PC-3 (cell line): ENCODE measurements around the gene PHF12. TPM values are rescaled to one million over a fixed set of nuclear protein-coding genes. Genes with fewer than 3 reads are reported as not detected.
"Not testable (repeated sequence)": the region's sequence is repeated elsewhere in the genome, so short reads cannot be mapped to it uniquely, and the experiment has no call there.

Experiments used
- ATAC-seq: fragments of 200-7000 bp; cut with Tn5 transposase; 2 replicates; pipeline ENCODE4 v1.9.1; 2020; ENCODE audit warnings: mild to moderate bottlenecking, moderate library complexity
- BruUV-seq: library from RNA; stranded (reverse); fragments of 400-500 nt; replicated peaks from 2 replicates; lab custom pipeline; 2021; lab: Mats Ljungman, UMichigan
- CTCF ChIA-PET: fragments of 300-600 bp; sonication (Branson Sonifier 250); formaldehyde crosslinking; loops from one replicate; lab custom pipeline; 2022; ENCODE audit warnings: antibody characterized with exemption; lab: Charles Lee
- POLR2A ChIA-PET: fragments of 300-600 bp; sonication (Branson Sonifier 250); formaldehyde crosslinking; loops from one replicate; lab custom pipeline; 2022; ENCODE audit warnings: antibody characterized with exemption; ENCODE audit not compliant: unreplicated experiment; lab: Charles Lee
- DNase-seq: peaks from one replicate; pipeline ENCODE4 v3.0.0-alpha.2; 2015
- H2AFZ ChIP-seq: fragments of 300-600 bp; sonication (generic); 2 replicates; pipeline ENCODE4 v1.6.0; 2016; ENCODE audit warnings: antibody characterized with exemption, low read length
- H3F3A ChIP-seq: fragments of 300-600 bp; sonication (generic); one replicate; pipeline ENCODE4 v1.6.0; 2017; ENCODE audit warnings: antibody characterized with exemption, low read length, control low read depth, mild to moderate bottlenecking; ENCODE audit not compliant: unreplicated experiment
- H3K27ac ChIP-seq: fragments of 300-600 bp; sonication (generic); 2 replicates; pipeline ENCODE4 v1.5.1; 2016; ENCODE audit warnings: mild to moderate bottlenecking, low read length
- H3K27me3 ChIP-seq: fragments of 300-600 bp; sonication (generic); 2 replicates; pipeline ENCODE4 v1.6.1; 2016; ENCODE audit warnings: low read length, mixed read lengths
- H3K36me3 ChIP-seq: fragments of 300-600 bp; sonication (generic); 2 replicates; pipeline ENCODE4 v1.6.1; 2016; ENCODE audit warnings: low read depth, mixed run types, low read length, mixed read lengths
- H3K4me1 ChIP-seq: fragments of 300-600 bp; sonication (generic); 2 replicates; pipeline ENCODE4 v1.5.1; 2016; ENCODE audit warnings: low read length; ENCODE audit not compliant: insufficient read depth
- H3K4me2 ChIP-seq: fragments of 300-600 bp; sonication (generic); 2 replicates; pipeline ENCODE4 v1.6.0; 2016; ENCODE audit warnings: low read length
- H3K4me3 ChIP-seq: fragments of 300-600 bp; sonication (generic); 2 replicates; pipeline ENCODE4 v1.5.1; 2016; ENCODE audit warnings: mild to moderate bottlenecking, low read length, mixed read lengths
- H3K79me2 ChIP-seq: fragments of 300-600 bp; sonication (generic); 2 replicates; pipeline ENCODE4 v1.6.1; 2017; ENCODE audit warnings: low read length, mixed read lengths
- H3K9ac ChIP-seq: fragments of 300-600 bp; sonication (generic); 2 replicates; pipeline ENCODE4 v1.6.0; 2016; ENCODE audit warnings: mild to moderate bottlenecking, low read length
- H3K9me2 ChIP-seq: fragments of 300-600 bp; sonication (generic); replicated peaks from 2 replicates; pipeline ENCODE4 v1.6.1; 2016; ENCODE audit warnings: mixed run types, low read length, mixed read lengths
- H3K9me3 ChIP-seq: fragments of 300-600 bp; sonication (generic); 2 replicates; pipeline ENCODE4 v1.6.1; 2016; ENCODE audit warnings: low read length, mixed read lengths
- H4K20me1 ChIP-seq: fragments of 300-600 bp; sonication (generic); 2 replicates; pipeline ENCODE4 v1.6.1; 2016; ENCODE audit warnings: low read length, mixed read lengths
- EZH2 ChIP-seq: fragments of 300-600 bp; sonication (generic); IDR thresholded peaks from one replicate; pipeline ENCODE4 v1.6.1; 2017; ENCODE audit warnings: antibody characterized with exemption, mild to moderate bottlenecking, low read length; ENCODE audit not compliant: unreplicated experiment
- EZH2phosphoT487 ChIP-seq: fragments of 300-600 bp; sonication (generic); IDR thresholded peaks from 2 replicates; pipeline ENCODE4 v1.6.1; 2018; ENCODE audit warnings: mild to moderate bottlenecking, antibody characterized with exemption, low read length, borderline replicate concordance
- intact Hi-C: fragments of 100-400 bp; cut with micrococcal nuclease; formaldehyde crosslinking; loops from 2 replicates; pipeline ENCODE4 v1.9.0; 2023
- total RNA-seq: library from RNA; depleted of rRNA; stranded (reverse); fragments of >200 nt; gene quantifications from 2 replicates; pipeline ENCODE4 v1.2.3, GENCODE V29; 2014
- TF ChIP-seq, protein P1 (sequence below): fragments of 300-600 bp; sonication (generic); conservative IDR thresholded peaks from 2 replicates; pipeline ENCODE4 v1.5.1; 2017; ENCODE audit warnings: antibody characterized with exemption, low read depth, mild to moderate bottlenecking, low read length

Gene PHF12
- total RNA-seq, 1 experiment from 2014 or later, result 25.0 TPM

- BruUV-seq, result no TSS peak
- ChIA-PET POLR2A (no interaction called here), CTCF (interaction anchor here (0.5 kb wide), 1 partner anchor 53 kb away, joined by 3 read pairs; the partner anchor contains the start of gene FAM222B)
- no peak overlapping the region for H2AFZ ChIP-seq
- H3K4me3 ChIP-seq, result peak overlapping the region; percentile 83; the same call in 1 of the 2 replicates
- H3F3A ChIP-seq, result no peaks in the 10 kb centered on the region
- TF ChIP-seq, protein P1, sequence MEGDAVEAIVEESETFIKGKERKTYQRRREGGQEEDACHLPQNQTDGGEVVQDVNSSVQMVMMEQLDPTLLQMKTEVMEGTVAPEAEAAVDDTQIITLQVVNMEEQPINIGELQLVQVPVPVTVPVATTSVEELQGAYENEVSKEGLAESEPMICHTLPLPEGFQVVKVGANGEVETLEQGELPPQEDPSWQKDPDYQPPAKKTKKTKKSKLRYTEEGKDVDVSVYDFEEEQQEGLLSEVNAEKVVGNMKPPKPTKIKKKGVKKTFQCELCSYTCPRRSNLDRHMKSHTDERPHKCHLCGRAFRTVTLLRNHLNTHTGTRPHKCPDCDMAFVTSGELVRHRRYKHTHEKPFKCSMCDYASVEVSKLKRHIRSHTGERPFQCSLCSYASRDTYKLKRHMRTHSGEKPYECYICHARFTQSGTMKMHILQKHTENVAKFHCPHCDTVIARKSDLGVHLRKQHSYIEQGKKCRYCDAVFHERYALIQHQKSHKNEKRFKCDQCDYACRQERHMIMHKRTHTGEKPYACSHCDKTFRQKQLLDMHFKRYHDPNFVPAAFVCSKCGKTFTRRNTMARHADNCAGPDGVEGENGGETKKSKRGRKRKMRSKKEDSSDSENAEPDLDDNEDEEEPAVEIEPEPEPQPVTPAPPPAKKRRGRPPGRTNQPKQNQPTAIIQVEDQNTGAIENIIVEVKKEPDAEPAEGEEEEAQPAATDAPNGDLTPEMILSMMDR, result no peak
- TF ChIP-seq EZH2phosphoT487 (no peak), EZH2 (no peak)
- H3K9me3 ChIP-seq, result no peaks in the 10 kb centered on the region
- 0 out of 2 replicates have a peak, but pooled peaks cover 9% of the 10 kb centered on the region for H3K79me2 ChIP-seq
- H3K27ac ChIP-seq, result no peak overlapping the region
- H3K36me3 ChIP-seq, result no peaks in the 10 kb centered on the region
- no peaks in the 10 kb centered on the region for H3K9me2 ChIP-seq
- H3K4me2 ChIP-seq, result peak overlapping the region; percentile 92
- no peaks in the 10 kb centered on the region for H4K20me1 ChIP-seq
- intact Hi-C loops, result no loop called here
- ATAC-seq (no peak), DNase-seq (no peak)
- no peak overlapping the region for H3K9ac ChIP-seq
- H3K4me1 ChIP-seq, result peaks cover 8% of the 10 kb centered on the region
- H3K27me3 ChIP-seq, result no peaks in the 10 kb centered on the region
Observed at GRCh38 chr17:28895794-28896447, 55.4 kb downstream of the PHF12 start.

- POLR2A ChIA-PET, result interaction anchor here (0.7 kb wide), 1 partner anchor 14 kb away, joined by 3 read pairs; no protein-coding TSS in a partner anchor
- H3F3A ChIP-seq, H3K9ac ChIP-seq, H2AFZ ChIP-seq, H3K36me3 ChIP-seq, H3K4me1 ChIP-seq, H3K27ac ChIP-seq, H3K79me2 ChIP-seq, H3K4me2 ChIP-seq, DNase-seq, H3K4me3 ChIP-seq, CTCF ChIA-PET, intact Hi-C loops, H4K20me1 ChIP-seq, H3K9me3 ChIP-seq, H3K9me2 ChIP-seq, H3K27me3 ChIP-seq, BruUV-seq, ATAC-seq: not testable (repeated sequence)
Observed at GRCh38 chr17:28893248-28894183, 57.8 kb downstream of the PHF12 start.

GRCh38 chr17:28892024-28892423 lies 59.3 kb downstream of the PHF12 start:
- Histone ChIP-seq H3F3A (no peaks in the 10 kb centered on the region), H2AFZ (no peak overlapping the region), H3K9me2 (no peaks in the 10 kb centered on the region), H4K20me1 (no peaks in the 10 kb centered on the region), H3K4me3 (no peak overlapping the region), H3K27ac (no peak overlapping the region), H3K9ac (no peak overlapping the region), H3K4me2 (no peak overlapping the region), H3K9me3 (no peaks in the 10 kb centered on the region), H3K4me1 (no peaks in the 10 kb centered on the region), H3K27me3 (no peaks in the 10 kb centered on the region), H3K36me3 (no peaks in the 10 kb centered on the region), H3K79me2 (0 out of 2 replicates have a peak, but pooled peaks cover 6% of the 10 kb centered on the region)
- intact Hi-C loops, result no loop called here
- no TSS peak for BruUV-seq
- DNase-seq (no peak), ATAC-seq (no peak)
- POLR2A ChIA-PET, result no interaction called here
- TF ChIP-seq EZH2 (no peak), EZH2phosphoT487 (no peak)
- TF ChIP-seq, protein P1, result no peak
- CTCF ChIA-PET, result no interaction called here
